ENCODE measurements around the gene PAK5.

PAK5 gene

DNA sequence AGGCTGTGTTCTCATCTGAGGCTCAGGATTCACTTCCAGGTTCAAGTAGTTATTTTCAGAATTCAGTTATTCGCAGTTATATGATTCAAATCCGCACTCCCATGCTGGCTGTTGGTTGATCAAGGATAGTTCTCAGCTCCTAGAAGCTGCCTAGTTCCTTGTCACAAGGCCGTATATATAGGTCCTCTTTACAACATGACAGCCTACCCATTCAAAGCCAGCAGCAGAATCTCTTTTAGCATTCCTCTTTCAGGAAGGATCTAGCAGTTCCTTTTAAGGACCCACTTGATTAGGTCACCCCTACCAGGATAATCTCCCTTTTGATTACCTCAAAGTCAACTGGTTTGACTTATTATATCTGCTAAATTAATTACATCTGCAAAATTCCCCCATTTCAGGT, 348.2 kb downstream of the PAK5 start:
- no peak for DNase-seq (ENCODE audit: low read depth)
- in situ Hi-C loops (cut with HindIII; ENCODE audit: low sequenced_read_pairs) = no loop called here
- H3K4me3 ChIP-seq (ENCODE audit: low read depth, low read length) = no peak overlapping the region
- TF ChIP-seq CTCF (IDR thresholded peaks at IDR 0.05; ENCODE audit: low read depth, low read length, missing control alignments) = no peak

DNA sequence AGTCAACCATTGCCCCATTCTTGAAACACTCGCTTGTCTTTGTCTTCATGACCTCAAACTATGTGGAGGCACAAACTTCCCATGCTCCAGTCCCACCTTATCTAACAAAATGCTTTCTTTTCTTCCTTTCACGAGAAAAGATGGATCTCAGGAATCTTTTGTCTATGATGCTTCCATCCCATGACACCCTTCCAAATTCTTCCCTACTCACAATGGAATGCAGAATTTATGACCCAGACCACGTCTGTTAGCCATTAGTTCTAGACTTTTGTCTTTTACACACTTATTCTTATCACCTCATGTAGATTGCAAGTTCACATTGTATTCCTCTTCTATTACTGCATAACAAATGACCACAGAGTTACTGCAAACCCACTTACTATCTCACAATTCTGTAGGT, 348.7 kb downstream of the PAK5 start:
- in situ Hi-C loops (cut with HindIII; ENCODE audit: low sequenced_read_pairs) = no loop called here
- no peak for DNase-seq (ENCODE audit: low read depth)
- no peak overlapping the region for H3K4me3 ChIP-seq (ENCODE audit: low read depth, low read length)
- no peak for TF ChIP-seq CTCF (IDR thresholded peaks at IDR 0.05; ENCODE audit: low read depth, low read length, missing control alignments)

DNA sequence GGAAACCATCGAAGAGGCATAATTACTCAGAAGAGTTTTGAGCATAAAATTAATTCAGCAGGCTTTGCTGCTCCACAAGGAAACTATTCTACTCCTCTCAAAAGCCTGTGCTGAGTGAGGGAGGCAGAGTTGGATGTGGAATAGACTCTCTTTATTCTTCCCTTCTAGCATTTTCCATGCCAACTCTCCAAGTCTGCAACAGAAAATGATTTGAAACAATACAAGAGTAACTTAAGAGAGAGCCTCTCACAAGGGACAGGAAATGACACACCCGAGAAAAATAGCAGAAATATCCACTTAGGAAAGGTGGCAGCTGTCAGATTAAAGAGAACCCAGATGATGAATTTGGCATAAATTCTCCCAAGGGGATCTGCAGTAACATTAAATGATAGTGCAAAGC, 350.8 kb downstream of the PAK5 start:
- no peak overlapping the region for H3K4me3 ChIP-seq (ENCODE audit: low read depth, low read length)
- in situ Hi-C loops (cut with HindIII; ENCODE audit: low sequenced_read_pairs) = no loop called here

More for the DNA sequence above, 350.8 kb downstream of the PAK5 start:
- TF ChIP-seq CTCF (IDR thresholded peaks at IDR 0.05; ENCODE audit: low read depth, low read length, missing control alignments) = no peak
- no peak for DNase-seq (ENCODE audit: low read depth)
